Effector memory CD4-positive, alpha-beta T cell (primary cell): ENCODE results near the gene OLFM4.

ENCODE experiments used
- DNase-seq, 3 donors: peaks; one replicate each; pipeline ENCODE4 v3.0.0-alpha.2; 2020
- H3K27ac ChIP-seq: 2 replicates; pipeline ENCODE4 v1.7.0; 2013; ENCODE audit warnings: mild to moderate bottlenecking, low read length, moderate library complexity; ENCODE audit not compliant: insufficient read depth, poor library complexity, severe bottlenecking
- H3K27me3 ChIP-seq: replicated peaks from 2 replicates; pipeline ENCODE4 v1.7.0; 2013; ENCODE audit warnings: mild to moderate bottlenecking, low read length; ENCODE audit not compliant: insufficient read depth, control insufficient read depth, poor library complexity, severe bottlenecking
- H3K36me3 ChIP-seq: 2 replicates; pipeline ENCODE4 v1.7.0; 2013; ENCODE audit warnings: mild to moderate bottlenecking, low read length, moderate library complexity; ENCODE audit not compliant: control insufficient read depth, insufficient read depth
- H3K4me1 ChIP-seq: 2 replicates; pipeline ENCODE4 v1.7.0; 2013; ENCODE audit warnings: low read length, mild to moderate bottlenecking; ENCODE audit not compliant: control insufficient read depth, insufficient read depth, poor library complexity, severe bottlenecking
- H3K4me3 ChIP-seq: 2 replicates; pipeline ENCODE4 v1.7.0; 2013; ENCODE audit warnings: low read length, low read depth, mild to moderate bottlenecking; ENCODE audit not compliant: insufficient read depth, poor library complexity, severe bottlenecking
- H3K9me3 ChIP-seq: 2 replicates; pipeline ENCODE4 v1.7.0; 2013; ENCODE audit warnings: mild to moderate bottlenecking, low read length, moderate library complexity; ENCODE audit not compliant: control insufficient read depth

OLFM4 gene

GRCh38 chr13:52997951-52998876 lies 30.4 kb upstream of the OLFM4 start:
- no peaks in the 10 kb centered on the region for H3K27me3 ChIP-seq
- no peaks in the 10 kb centered on the region for H3K4me1 ChIP-seq
- DNase-seq = no peak
- H3K4me3 ChIP-seq = no peak overlapping the region
- no peak overlapping the region for H3K27ac ChIP-seq
- no peaks in the 10 kb centered on the region for H3K9me3 ChIP-seq
- H3K36me3 ChIP-seq = no peaks in the 10 kb centered on the region

GRCh38 chr13:52999093-52999696 lies 29.4 kb upstream of the OLFM4 start:
- Histone ChIP-seq H3K36me3 (no peaks in the 10 kb centered on the region), H3K27me3 (no peaks in the 10 kb centered on the region), H3K4me3 (no peak overlapping the region), H3K27ac (no peak overlapping the region), H3K9me3 (no peaks in the 10 kb centered on the region), H3K4me1 (no peaks in the 10 kb centered on the region)
- no peak for DNase-seq

- no peak overlapping the region for H3K4me3 ChIP-seq
- H3K27me3 ChIP-seq = no peaks in the 10 kb centered on the region
- H3K36me3 ChIP-seq = no peaks in the 10 kb centered on the region
- H3K9me3 ChIP-seq = no peaks in the 10 kb centered on the region
- no peak overlapping the region for H3K27ac ChIP-seq
- H3K4me1 ChIP-seq = no peaks in the 10 kb centered on the region
- no peak for DNase-seq
Measured at GRCh38 chr13:53001444-53002225, 27.0 kb upstream of the OLFM4 start.

- H3K9me3 ChIP-seq = no peaks in the 10 kb centered on the region
- H3K4me3 ChIP-seq = no peak overlapping the region
- H3K4me1 ChIP-seq = no peaks in the 10 kb centered on the region
- no peaks in the 10 kb centered on the region for H3K36me3 ChIP-seq
- H3K27me3 ChIP-seq = no peaks in the 10 kb centered on the region
- no peak for DNase-seq
- H3K27ac ChIP-seq = no peak overlapping the region
Measured at GRCh38 chr13:53004573-53004972, 24.0 kb upstream of the OLFM4 start.

GRCh38 chr13:53005626-53006025 lies 23.0 kb upstream of the OLFM4 start:
- H3K4me3 ChIP-seq = no peak overlapping the region
- no peaks in the 10 kb centered on the region for H3K9me3 ChIP-seq
- no peak for DNase-seq
- H3K4me1 ChIP-seq = no peaks in the 10 kb centered on the region
- no peak overlapping the region for H3K27ac ChIP-seq
- no peaks in the 10 kb centered on the region for H3K27me3 ChIP-seq
- H3K36me3 ChIP-seq = no peaks in the 10 kb centered on the region

- Histone ChIP-seq H3K4me3 (no peak overlapping the region), H3K27me3 (no peaks in the 10 kb centered on the region), H3K27ac (no peak overlapping the region), H3K4me1 (no peaks in the 10 kb centered on the region), H3K9me3 (no peaks in the 10 kb centered on the region), H3K36me3 (no peaks in the 10 kb centered on the region)
- no peak for DNase-seq
Measured at GRCh38 chr13:53007872-53008271, 20.7 kb upstream of the OLFM4 start.

GRCh38 chr13:53010374-53011105 lies 18.1 kb upstream of the OLFM4 start:
- Histone ChIP-seq H3K27me3 (no peaks in the 10 kb centered on the region), H3K4me1 (no peaks in the 10 kb centered on the region), H3K9me3 (no peaks in the 10 kb centered on the region), H3K36me3 (no peaks in the 10 kb centered on the region), H3K27ac (no peak overlapping the region), H3K4me3 (no peak overlapping the region)
- DNase-seq = no peak

GRCh38 chr13:53012707-53013106 lies 15.9 kb upstream of the OLFM4 start:
- Histone ChIP-seq H3K4me1 (no peaks in the 10 kb centered on the region), H3K9me3 (no peaks in the 10 kb centered on the region), H3K4me3 (no peak overlapping the region), H3K27ac (no peak overlapping the region), H3K27me3 (no peaks in the 10 kb centered on the region), H3K36me3 (no peaks in the 10 kb centered on the region)
- no peak for DNase-seq

- H3K4me3 ChIP-seq = no peak overlapping the region
- H3K4me1 ChIP-seq = no peaks in the 10 kb centered on the region
- no peak for DNase-seq
- H3K36me3 ChIP-seq = no peaks in the 10 kb centered on the region
- H3K27me3 ChIP-seq = no peaks in the 10 kb centered on the region
- H3K9me3 ChIP-seq = no peaks in the 10 kb centered on the region
- H3K27ac ChIP-seq = no peak overlapping the region
Measured at GRCh38 chr13:53013113-53013512, 15.5 kb upstream of the OLFM4 start.
